HG03575 (cell line): ENCODE measurements around the gene COX7A1.
"Not testable (repeated sequence)": the region's sequence is repeated elsewhere in the genome, so short reads cannot be mapped to it uniquely, and the experiment has no call there.

Source experiments
- ATAC-seq: cut with Tn5 transposase; IDR thresholded peaks from one replicate; pipeline ENCODE4 v1.9.1; 2021; ENCODE audit not compliant: unreplicated experiment, insufficient number of reproducible peaks, low FRiP score; ENCODE audit errors: extremely low read depth

COX7A1 gene

DNA sequence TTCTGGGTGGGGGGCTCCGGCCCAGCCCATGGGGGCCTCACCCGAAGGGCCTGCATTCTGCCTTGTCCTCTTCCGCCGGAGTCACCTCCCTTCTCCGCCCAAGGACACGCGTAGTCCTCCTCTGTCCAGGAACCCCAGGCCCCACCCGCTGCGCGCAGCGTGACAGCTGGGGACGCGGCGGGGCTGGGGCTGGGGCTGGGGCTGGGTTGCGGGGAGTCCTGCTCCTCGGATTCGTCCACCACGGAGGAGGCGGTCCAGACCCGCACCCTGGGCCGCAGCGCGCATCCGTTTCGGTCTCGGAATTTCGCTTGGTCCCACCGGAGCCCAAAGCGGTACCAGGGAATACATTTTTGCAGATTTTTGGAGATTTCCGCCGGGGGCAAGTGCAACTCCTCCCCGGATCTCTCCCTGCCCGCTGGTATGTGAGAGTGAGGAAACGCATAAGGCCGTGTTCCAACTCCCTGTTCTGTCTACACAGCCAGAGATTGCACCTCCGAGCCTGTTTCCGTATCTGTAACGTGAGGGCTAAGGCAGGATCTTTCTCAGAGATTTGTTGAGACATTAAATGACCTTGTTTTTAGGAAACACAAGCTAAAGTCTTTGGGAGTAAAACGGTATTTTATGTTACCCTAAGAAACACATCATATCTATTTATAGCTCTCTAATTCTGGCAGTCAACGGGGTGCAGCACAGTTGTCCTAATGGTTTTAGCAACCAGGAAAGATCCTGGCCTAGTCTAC, at the start of gene COX7A1:
COX7A1 (minus strand) TSS at position 96 of the 740 bp plus-strand sequence; CDS start at position 56, 40 bp downstream.
- ATAC-seq, result no peak

DNA sequence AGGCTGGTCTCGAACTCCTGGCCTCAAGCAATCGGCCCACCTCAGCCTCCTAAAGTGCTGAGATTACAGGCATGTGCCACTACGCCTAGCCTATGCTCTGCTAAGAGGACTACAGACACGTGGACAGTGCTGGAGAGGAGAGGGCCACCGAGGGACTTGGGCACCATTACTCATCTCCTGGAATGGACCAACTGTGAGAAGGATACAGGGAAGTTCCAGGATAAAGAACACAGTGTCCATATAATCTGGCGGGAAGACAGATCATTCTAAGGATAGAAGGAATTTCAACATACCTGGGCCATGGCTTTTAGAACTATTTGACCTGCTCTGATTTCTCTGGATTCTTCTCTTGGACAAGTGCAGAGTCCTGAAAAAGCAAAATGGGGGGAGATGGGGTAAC, 49.4 kb upstream of the COX7A1 start:
- no peak for ATAC-seq

DNA sequence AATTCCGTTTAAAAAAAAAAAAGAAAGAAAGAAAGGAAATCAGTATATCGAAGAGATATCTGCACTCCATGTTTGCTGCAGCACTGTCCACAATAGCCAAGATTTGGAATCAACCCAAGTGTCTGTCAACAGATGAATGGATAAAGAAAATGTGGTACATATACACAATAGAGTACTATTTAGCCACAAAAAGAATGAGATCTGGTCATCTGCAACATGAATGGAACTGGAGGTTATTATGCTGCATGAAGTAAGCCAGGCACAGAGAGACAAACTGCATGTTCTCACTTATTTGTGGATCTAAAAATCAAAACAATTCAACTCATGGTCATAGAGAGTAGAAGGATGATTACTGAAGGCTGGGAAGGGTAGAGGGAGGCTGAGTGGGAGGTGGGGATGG, 45.9 kb upstream of the COX7A1 start:
- ATAC-seq, result no peak

DNA sequence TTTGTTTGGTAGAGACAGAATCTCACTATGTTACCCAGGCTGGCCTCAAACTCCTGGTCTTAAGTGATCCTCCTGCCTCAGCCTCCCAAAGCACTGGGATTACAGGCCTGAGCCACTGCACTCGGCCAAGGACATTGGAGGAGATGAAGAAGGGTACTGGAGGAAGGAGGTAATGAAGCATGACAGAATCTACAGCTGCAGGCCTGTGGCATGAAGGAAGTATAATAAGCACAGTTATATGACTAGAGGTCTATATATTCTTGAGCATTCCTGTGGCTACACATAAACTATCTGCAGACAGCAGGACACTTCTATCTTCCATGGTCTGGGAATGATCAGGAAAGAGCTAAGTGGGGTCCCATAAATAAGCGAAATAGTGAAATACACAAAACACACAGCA, 44.0 kb upstream of the COX7A1 start:
- ATAC-seq, result no peak

DNA sequence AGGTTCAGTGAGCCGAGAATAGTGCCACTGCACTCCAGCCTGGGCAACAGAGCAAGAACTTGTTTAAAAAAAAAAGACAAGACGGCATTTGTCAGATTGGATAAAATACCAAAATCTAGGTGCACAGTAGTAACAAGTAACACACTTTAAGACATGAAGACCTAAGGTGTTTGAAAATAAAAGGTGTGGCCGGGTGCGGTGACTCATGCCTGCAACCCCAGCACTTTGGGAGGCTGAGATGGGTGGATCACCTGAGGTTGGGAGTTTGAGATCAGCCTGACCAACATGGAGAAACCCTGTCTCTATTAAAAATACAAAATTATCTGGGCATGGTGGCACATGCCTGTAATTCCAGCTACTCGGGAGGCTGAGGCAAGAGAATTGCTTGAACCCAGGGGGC, 34.5 kb upstream of the COX7A1 start:
- not testable (repeated sequence) for ATAC-seq

DNA sequence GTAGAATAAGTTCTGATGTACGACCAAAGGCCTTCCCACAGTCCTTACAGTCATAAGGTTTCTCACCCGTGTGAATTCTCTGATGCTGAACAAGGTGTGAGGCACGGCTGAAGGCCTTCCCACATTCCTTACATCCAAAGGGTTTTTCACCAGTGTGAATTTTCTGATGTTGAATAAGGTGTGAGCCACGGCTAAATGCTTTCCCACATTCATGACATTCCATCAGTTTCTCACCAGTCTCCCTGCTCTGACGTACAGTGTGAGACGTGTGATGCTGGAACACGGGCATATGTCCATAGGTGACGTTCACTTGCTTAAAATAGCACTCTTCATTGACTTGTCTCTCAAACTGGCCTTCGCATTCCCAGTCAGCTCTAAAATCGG, 31.0 kb upstream of the COX7A1 start:
- ATAC-seq, result no peak

DNA sequence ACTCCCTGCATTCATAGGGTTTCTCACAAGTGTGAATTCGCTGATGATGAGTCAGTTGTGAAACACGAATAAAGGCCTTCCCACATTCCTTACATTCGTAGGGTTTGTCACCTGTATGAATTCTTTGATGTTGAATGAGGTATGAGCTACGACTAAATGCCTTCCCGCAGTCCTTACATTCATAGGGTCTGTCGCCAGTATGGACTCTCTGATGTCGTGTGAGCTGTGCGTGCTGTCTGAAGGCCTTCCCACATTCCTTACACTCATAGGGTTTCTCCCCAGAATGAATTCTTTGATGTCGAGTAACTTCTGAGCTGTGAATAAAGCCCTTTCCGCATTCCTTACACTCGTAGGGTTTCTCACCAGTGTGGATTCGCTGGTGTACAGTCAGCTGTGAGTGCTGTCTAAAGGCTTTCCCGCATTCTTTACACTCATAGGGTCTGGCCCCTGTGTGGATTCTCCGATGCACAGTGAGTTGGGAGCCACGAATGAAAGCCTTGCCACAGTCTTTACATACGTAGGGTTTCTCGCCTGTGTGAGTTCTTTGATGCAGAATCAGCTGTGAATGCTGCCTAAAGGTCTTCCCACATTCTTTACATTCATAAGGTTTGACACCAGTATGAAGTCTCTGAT, 30.5 kb upstream of the COX7A1 start:
- no peak for ATAC-seq

DNA sequence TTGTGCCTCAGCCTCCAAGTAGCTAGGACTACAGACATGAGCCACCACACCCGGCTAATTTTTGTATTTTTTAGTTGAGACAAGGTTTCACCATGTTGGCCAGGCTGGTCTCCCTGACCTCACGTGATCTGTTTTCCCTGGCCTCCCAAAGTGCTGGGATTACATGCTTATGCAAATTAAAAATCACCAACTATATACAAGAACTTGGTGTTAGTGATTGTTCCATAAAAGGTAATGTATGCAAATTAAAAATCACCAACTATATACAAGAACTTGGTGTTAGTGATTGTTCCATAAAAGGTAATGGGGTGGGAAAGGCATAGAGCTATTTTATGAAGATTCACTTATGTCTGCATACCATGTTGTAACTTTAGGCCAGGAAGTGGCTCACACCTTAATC, 26.8 kb upstream of the COX7A1 start:
- not testable (repeated sequence) for ATAC-seq

DNA sequence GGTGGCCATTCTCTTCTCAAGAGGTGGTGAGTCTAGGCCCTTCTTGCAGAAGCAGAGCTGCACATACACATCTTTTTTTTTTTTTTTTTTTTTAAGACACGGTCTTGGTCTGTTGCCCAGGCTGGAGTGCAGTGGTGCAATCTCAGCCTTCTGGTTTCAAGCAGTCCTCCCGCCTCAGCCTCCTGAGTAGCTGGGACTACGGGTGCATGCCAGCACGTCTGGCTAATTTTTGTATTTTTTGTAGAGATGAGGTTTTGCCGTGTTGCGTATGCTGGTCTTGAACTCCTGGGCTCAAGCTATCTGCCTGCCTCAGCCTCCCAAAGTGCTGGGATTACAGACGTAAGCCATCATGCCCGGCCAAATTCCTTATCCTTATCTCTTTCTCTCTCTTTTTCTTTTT, 21.6 kb upstream of the COX7A1 start:
- not testable (repeated sequence) for ATAC-seq

DNA sequence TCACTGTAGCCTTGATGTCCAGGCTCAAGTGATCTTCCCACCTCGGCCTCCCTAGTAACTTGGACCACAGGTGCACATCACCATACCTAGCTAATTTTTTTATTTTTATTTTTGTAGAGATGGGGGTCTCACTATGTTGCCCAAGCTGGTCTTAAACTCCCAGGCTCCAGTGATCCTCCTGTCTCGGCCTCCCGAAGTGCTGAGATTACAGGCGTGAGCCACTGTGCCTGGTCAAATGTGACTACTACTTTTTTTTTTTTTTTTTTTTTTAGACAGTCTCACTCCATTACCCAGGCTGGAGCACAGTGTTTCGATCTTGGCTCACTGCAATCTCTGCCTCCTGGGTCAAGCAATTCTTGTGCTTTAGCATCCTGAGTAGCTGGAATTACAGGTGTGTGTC, 20.6 kb upstream of the COX7A1 start:
- no peak for ATAC-seq

DNA sequence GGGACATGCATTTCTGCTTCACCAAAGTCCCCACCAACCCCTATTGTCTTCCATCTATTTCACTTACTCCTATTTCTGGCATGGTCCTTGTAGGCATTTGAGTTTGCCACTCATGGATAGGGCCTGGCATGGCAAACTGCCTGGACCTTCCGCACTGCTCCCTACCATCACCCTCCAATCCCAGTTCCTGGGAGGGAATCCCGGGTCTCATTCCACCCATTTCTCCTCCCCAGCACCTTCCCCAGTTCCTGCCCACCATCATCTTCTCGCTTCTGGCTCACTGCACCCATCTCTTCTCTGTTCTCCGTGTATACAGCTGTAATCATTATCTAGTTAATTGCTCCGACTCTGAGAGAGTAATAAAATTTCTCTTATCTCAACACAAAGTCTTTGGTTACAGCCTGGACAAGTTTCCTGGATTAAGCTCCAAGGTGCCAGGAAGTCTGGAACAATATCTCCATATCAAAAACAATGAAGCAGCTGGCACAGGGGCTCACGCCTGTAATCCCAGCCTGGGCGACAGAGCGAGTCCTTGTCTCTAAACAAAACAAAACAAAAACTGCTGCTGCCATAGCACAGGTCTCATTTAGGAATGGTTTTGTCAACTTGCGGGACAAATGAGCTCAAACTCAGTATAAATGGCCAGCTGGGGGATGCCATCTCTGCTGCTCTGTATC, 17.0 kb upstream of the COX7A1 start:
- no peak for ATAC-seq

DNA sequence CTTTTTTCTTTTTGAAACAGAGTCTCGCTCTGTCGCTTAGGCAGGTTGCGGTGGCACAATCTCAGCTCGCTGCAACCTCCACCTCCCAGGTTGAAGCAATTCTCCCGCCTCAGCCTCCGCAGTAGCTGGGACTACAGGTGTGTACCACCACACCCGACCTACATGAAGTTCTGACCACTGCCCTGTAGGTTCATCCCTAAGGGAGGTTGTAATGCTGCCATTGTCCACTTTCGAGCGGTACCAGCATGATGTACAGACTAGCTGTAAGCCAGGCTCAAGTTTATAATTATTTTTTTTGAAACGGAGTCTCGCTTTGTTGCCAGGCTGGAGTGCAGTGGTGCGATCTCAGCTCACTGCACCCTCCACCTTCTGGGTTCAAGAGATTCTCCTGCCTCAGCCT, 11.6 kb upstream of the COX7A1 start:
- no peak for ATAC-seq

DNA sequence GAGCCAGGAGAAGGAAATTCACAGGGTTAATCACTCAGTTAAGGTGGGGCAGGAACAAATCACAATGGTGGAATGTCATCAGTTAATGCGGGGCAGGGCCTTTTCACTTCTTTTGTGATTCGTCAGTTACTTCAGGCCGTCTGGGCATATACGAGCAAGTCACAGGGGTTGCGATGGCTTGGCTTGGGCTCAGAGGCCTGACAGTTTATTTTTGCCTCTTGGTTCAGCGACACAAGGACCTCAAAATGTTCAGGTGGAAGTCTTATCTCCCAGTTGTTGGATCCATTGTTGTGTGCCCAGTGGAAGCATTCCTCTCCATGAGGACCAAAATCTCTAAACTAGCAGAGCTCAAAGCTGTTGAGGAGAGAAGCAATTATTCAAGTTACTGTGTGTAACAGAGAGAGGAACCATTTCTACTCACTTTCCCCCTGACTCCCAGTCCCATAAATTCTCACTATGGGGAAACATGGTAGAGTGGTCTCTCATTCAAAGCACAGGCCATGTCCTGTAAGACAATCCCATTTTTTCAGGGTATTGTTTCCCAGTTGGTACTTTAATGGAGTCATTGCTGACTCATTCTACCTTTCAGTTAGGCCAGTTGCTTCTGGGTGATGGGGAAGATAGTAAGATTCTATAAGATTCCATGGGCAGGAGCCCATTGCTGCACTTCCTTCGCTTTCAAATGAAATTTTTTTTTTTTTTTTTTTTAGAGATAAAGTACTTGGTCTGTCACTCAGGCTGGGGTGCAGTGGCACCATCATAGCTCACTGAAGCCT, 8.8 kb upstream of the COX7A1 start:
- no peak for ATAC-seq

DNA sequence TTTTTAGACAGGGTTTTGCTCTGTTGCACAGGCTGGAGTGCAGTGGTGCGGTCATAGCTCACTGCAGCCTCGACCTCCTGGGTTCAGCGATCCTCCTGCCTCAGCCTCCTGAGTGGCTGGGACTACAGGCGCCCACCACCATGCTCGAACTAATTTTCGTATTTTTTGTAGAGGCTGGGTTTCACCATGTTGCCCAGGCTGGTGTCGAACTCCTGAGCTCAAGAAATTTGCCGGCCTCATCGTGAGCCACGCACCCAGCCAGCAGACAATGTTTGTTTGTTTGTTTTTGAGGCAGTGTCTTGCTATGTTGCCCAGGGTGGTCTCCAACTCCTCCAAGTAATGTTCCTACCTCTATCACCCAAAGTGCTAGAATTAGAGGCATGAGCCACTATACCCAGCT, 879 bp upstream of the COX7A1 start:
- ATAC-seq, result no peak

DNA sequence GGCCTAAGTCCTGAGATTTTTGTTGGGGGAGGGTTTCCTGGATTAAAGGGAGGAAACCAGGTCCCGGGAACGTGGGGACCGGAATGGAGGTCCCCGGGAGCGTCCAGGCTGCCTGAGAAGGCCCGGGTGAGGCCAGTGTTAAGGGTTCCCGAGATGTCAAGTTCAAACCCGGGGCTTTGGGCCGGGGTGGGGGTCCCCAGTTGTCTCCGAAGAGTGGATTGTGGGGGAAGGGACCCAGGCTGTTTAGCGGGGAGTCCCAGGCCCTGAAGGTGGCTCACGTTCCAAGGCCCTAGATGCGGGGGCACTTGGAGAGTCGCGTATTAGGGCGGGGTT, 262 bp downstream of the COX7A1 start:
- no peak for ATAC-seq

DNA sequence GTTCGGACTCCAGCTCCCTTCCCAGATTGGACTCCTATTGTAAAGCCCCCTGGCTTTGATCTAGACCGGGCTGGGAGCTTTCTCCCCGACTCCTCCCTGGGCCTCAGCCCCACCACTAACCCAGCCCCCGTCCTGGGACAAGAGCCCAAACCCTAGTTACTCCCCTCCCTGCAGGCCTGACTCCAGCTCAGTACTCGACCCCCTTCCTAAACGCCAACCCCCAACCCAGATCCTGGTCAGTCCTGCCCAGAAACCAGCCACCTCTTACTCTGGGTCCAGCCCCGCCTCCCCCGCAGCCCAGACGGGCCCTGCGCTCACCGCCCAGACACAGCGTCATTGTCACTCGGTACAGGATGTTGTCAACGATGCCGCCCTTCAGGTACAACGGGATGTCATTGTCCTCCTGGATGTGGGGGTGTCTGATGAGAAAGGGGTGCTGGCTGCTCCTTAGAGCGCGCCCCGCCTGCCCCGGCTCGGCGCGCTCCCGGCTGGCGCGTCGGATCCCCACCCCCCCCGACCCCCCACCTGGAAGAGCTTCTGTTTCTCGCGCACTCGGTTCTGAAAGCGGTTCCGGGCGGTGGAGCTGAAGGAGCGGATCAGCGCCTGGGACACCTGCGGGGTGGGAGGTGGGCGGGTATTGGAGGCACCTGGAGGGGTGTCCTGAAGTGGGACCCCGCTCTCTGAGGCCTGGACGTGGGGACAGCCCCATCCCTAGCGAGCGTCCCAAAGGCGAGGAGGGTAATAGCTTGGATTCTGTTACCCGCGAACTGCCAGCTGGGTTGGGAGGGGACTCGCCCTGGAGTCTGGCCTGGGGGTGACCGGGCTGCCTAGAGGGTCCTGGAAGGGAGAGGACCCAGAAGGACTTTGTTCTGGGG, 866 bp downstream of the COX7A1 start:
- ATAC-seq, result no peak

DNA sequence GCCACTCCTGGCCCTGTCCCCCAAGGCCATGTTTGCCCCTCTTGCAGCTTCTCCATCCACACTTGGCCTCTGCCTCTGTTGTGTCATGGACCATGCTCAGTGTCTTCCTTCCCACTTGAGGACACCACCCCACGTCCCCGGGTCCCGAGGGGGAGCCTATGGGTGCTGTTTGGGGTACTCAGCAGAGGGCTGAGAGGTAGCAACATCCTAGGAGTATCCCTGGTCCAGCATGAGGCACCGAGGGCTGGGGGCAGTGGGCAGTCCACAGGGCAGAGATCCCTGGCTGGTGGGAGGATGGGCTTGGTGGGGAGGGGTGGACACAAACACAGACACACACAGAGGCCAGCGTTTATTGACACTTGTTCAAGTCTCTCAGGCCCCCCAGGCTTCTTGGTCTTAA, 1.7 kb downstream of the COX7A1 start:
- ATAC-seq, result no peak

DNA sequence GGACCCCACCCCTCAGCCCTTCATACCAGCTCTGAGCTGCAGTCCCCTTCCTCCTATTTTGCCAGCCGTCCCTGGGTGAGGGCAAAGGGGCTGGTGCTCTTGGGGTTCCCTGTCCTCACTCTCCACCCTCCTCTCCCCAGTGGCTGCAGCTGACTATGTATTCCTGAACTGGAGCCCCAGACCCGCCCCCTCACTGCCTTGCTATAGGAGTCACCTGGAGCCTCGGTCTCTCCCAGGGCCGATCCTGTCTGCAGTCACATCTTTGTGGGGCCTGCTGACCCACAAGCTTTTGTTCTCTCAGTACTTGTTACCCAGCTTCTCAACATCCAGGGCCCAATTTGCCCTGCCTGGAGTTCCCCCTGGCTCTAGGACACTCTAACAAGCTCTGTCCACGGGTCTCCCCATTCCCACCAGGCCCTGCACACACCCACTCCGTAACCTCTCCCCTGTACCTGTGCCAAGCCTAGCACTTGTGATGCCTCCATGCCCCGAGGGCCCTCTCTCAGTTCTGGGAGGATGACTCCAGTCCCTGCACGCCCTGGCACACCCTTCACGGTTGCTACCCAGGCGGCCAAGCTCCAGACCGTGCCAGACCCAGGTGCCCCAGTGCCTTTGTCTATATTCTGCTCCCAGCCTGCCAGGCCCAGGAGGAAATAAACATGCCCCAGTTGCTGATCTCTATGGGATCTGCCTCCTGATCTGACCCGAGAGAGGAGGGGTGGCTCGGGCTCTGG, 2.4 kb downstream of the COX7A1 start:
- no peak for ATAC-seq
